ENCODE measurements around the gene NADSYN1. TPM values are rescaled to one million over a fixed set of nuclear protein-coding genes. Genes with fewer than 3 reads are reported as not detected.
A peak's percentile ranks its signal among the peaks of the same experiment; 100 is the strongest.

NADSYN1 gene
- total and polyA plus RNA-seq, 2 of the 13 experiments (the other 11 are each of a cell fraction or from before 2014, with no cell fraction given) = 35.7 to 51.5 TPM

GRCh38 chr11:71448257-71449171 lies 4.5 kb upstream of the NADSYN1 start, which contains the start of gene DHCR7 (continued):
- 0 out of 2 replicates have a peak, but pooled peaks have one; percentile 40 for TF ChIP-seq AHDC1 (CRISPR knock-in tag; IDR thresholded peaks at IDR 0.05; ENCODE audit: borderline replicate concordance)
- 0 out of 2 replicates have a peak, but pooled peaks have one; percentile 57 for TF ChIP-seq JUND (CRISPR knock-in tag; IDR thresholded peaks at IDR 0.05)
- TF ChIP-seq ZNF414 (CRISPR knock-in tag; IDR thresholded peaks at IDR 0.05) = 0 out of 2 replicates have a peak, but pooled peaks have one; percentile 22
- peak; percentile 96 for TF ChIP-seq MXD3 (CRISPR knock-in tag; IDR thresholded peaks at IDR 0.05)
- TF ChIP-seq SAP130 (CRISPR knock-in tag; IDR thresholded peaks at IDR 0.05; ENCODE audit: low read depth) = peak; percentile 99
- TF ChIP-seq REPIN1 (CRISPR knock-in tag; IDR thresholded peaks at IDR 0.05; ENCODE audit: borderline replicate concordance, low read depth) = no peak
- no peak for TF ChIP-seq ZNF460 (CRISPR knock-in tag; IDR thresholded peaks at IDR 0.05; ENCODE audit: borderline replicate concordance)
- peak; percentile 71 for TF ChIP-seq ZNF281 (CRISPR knock-in tag; IDR thresholded peaks at IDR 0.05; ENCODE audit: borderline replicate concordance)
- no peak for TF ChIP-seq SOX13 (IDR thresholded peaks at IDR 0.05)
- TF ChIP-seq SOX13 (CRISPR knock-in tag; conservative IDR thresholded peaks at IDR 0.05 in 1 of 2, IDR thresholded peaks at IDR 0.05 in 1 of 2) = peak in 1 of 2 experiments; percentile 27; a peak in 1 of 4 replicates
- TF ChIP-seq DNMT3B (CRISPR knock-in tag; conservative IDR thresholded peaks at IDR 0.05) = no peak
- TF ChIP-seq RFX5 (IDR thresholded peaks at IDR 0.05; ENCODE audit: low read depth, low read length) = 0 out of 2 replicates have a peak, but pooled peaks have one; percentile 26
- TF ChIP-seq ZBTB10 (CRISPR knock-in tag; IDR thresholded peaks at IDR 0.05; ENCODE audit: borderline replicate concordance) = no peak
- TF ChIP-seq KLF16 (CRISPR knock-in tag; IDR thresholded peaks at IDR 0.05) = peak; percentile 62 to 91; a peak in 2 of 4 replicates
